Keratinocyte (primary cell): Measurements from ENCODE around the gene AOAH.

Source experiments
- EZH2 ChIP-seq: IDR thresholded peaks from one replicate; pipeline ENCODE4 v1.6.1; 2012; ENCODE audit warnings: inconsistent platforms, mild to moderate bottlenecking, low read length, moderate library complexity
- TF ChIP-seq, protein P1 (sequence below), 3 experiments: IDR thresholded peaks in 1 of 3; conservative IDR thresholded peaks in 1 of 3; optimal IDR thresholded peaks in 1 of 3; 2 replicates in 2 of 3; 3 replicates in 1 of 3; pipeline versions ENCODE3 to v1.5.1; 2011; ENCODE audit warnings: low read length in 3 of 3, mild to moderate bottlenecking in 3 of 3, moderate library complexity in 2 of 3, control low read depth in 1 of 3, inconsistent platforms in 1 of 3; ENCODE audit not compliant: insufficient read depth in 2 of 3; ENCODE audit errors: extremely low read depth in 1 of 3

DNA sequence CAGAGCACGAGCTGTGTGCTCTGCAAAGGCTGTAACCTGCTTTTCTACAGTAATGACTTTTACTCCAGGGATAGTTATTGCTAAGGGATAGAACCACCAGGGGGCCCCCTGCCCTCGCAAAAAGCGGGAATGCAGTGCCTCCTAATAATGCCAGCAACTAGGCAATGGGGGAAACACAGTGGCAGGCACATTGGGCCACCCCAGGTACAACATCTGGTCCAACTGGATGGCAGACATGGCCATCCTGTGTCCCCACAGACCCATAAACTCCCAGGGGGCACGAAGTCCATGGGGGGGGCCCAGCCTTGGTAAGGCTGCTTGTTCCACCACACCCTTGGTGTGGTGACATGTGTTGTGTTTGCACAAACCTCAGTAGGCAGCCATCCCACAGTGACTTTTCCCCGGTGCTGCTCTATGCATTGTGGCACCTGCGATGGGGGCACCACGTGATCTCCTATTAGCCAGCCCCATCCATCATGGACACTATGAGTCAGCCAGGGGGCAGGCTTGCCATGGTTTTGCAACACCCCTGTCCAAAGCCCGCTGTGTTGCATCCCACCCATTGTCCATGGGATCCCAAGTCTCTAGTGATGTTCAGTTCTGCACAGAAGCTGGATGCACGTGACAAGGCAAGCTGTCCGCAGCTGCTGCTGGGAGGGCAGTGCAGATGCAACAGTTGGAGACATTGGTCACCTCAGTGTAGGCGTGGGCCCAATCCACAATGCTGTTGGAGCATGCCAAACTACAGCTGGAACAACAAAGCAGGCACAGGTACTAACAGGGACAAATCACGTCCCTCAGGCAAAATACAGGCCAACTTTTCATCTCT is 250.6 kb downstream of the AOAH start:
- TF ChIP-seq, protein P1, sequence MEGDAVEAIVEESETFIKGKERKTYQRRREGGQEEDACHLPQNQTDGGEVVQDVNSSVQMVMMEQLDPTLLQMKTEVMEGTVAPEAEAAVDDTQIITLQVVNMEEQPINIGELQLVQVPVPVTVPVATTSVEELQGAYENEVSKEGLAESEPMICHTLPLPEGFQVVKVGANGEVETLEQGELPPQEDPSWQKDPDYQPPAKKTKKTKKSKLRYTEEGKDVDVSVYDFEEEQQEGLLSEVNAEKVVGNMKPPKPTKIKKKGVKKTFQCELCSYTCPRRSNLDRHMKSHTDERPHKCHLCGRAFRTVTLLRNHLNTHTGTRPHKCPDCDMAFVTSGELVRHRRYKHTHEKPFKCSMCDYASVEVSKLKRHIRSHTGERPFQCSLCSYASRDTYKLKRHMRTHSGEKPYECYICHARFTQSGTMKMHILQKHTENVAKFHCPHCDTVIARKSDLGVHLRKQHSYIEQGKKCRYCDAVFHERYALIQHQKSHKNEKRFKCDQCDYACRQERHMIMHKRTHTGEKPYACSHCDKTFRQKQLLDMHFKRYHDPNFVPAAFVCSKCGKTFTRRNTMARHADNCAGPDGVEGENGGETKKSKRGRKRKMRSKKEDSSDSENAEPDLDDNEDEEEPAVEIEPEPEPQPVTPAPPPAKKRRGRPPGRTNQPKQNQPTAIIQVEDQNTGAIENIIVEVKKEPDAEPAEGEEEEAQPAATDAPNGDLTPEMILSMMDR (optimal IDR thresholded peaks at IDR 0.05 in 1 of 3, IDR thresholded peaks at IDR 0.05 in 1 of 3, conservative IDR thresholded peaks at IDR 0.05 in 1 of 3; ENCODE audit: extremely low read depth in 1 of 3, insufficient read depth in 2 of 3, low read length in 3 of 3), result peak; percentile 54 to 66 (median 59)
- no peak for TF ChIP-seq EZH2
